ENCODE data around the gene CLUH. TPM values are rescaled to one million over a fixed set of nuclear protein-coding genes. Genes with fewer than 3 reads are reported as not detected.
"Not testable (repeated sequence)": the region's sequence is repeated elsewhere in the genome, so short reads cannot be mapped to it uniquely, and the experiment has no call there.

CLUH gene
- total RNA-seq, 1 donor from 2014 or later = 41.9 TPM

GRCh38 chr17:2700030-2700490 is 11.5 kb downstream of the CLUH start:
- no peak for DNase-seq (ENCODE audit: low read depth)
- H3K36me3 ChIP-seq (ENCODE audit: control insufficient read depth, insufficient read depth, low read length) = peaks cover 52% of the 10 kb centered on the region

GRCh38 chr17:2699216-2699805 is 12.3 kb downstream of the CLUH start:
- H3K4me3 ChIP-seq (ENCODE audit: low read depth, low read length); H3K27me3 ChIP-seq (ENCODE audit: control insufficient read depth, insufficient read depth, low read length); DNase-seq (ENCODE audit: low read depth); FAIRE-seq: not testable (repeated sequence)
- H3K36me3 ChIP-seq (ENCODE audit: control insufficient read depth, insufficient read depth, low read length) = peaks cover 52% of the 10 kb centered on the region

More at GRCh38 chr17:2700030-2700490, 11.5 kb downstream of the CLUH start:
- FAIRE-seq = no peak
- no peaks in the 10 kb centered on the region for H3K27me3 ChIP-seq (ENCODE audit: control insufficient read depth, insufficient read depth, low read length)
- H3K4me3 ChIP-seq (ENCODE audit: low read depth, low read length) = no peak overlapping the region
- no peak for TF ChIP-seq CTCF (IDR thresholded peaks at IDR 0.05; ENCODE audit: insufficient read depth, low read length, severe bottlenecking)

DNA sequence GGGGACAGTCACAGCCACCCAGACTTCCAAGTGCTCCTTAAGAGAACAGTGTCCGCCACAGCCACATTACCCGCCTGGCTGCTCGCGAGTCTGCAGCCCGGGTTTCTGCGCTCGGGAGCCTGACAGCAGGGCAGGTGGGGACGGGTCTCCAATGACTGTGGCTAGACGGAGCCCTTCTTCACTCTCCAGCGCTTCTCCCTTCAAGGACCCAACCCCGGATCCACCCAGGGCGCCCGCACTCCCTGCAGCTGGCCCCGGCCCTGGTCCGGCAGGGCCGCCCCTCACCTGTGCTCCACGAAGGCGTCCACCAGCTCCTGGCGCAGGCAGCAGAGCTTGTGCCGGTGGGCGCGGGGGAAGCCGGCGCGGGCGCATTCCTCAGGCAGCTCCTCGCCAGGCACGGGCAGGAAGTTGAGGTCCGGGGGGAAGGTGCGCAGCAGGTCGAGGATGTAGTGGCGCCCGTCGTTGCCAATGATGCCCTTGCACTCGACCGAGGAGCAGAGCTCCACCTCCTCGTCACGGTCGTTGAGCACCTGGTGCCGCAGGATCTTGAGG is 13.9 kb downstream of the CLUH start:
- DNase-seq (ENCODE audit: low read depth) = no peak
- Histone ChIP-seq H3K36me3 (ENCODE audit: control insufficient read depth, insufficient read depth, low read length) (peaks cover 52% of the 10 kb centered on the region), H3K4me3 (ENCODE audit: low read depth, low read length) (no peak overlapping the region), H3K27me3 (ENCODE audit: control insufficient read depth, insufficient read depth, low read length) (no peaks in the 10 kb centered on the region)
- no peak for TF ChIP-seq CTCF (IDR thresholded peaks at IDR 0.05; ENCODE audit: insufficient read depth, low read length, severe bottlenecking)
- FAIRE-seq = no peak

DNA sequence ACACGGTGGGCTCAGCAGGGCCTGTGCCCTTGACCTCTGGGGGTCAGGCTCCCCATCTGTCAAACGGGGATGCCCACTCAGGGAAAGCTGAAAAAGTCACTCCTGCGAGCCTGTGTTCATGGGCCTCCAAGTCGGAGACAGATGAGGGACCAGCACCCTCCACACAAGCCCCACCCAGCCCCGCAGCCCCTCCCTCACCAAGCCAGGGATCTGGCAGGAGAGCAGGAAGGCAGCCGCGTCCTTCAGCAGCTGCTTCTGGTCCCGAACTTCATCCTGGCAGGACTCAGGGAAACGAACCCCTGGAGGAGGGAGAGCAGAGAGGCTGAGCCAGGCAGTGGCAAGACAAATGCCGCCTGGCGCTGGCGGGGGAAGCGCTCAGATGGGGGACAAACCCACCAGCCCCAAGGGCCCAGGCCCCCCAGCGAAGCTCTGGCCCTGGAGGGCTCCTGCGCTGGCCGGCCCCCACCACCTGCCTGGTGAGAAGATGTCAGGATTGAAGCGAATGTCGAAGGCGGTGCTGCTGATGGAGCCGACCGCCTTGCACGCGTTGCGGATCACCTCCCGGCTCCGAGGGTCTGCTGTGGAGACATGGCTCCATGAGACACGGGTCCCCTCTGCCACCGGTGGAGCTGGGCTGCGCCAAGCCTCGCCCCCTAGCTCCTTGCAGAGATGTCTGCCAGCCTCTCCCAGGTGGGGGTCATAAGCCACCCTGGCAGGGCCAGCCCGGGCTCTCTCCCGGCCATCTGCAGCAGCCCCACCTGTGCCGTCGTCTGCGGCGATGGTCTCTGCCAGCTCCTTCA is 15.4 kb downstream of the CLUH start:
- no peak for TF ChIP-seq CTCF (IDR thresholded peaks at IDR 0.05; ENCODE audit: insufficient read depth, low read length, severe bottlenecking)
- peaks cover 53% of the 10 kb centered on the region for H3K36me3 ChIP-seq (ENCODE audit: control insufficient read depth, insufficient read depth, low read length)
- DNase-seq (ENCODE audit: low read depth) = no peak
- no peak for FAIRE-seq
- H3K27me3 ChIP-seq (ENCODE audit: control insufficient read depth, insufficient read depth, low read length) = no peaks in the 10 kb centered on the region
- H3K4me3 ChIP-seq (ENCODE audit: low read depth, low read length) = no peak overlapping the region

DNA sequence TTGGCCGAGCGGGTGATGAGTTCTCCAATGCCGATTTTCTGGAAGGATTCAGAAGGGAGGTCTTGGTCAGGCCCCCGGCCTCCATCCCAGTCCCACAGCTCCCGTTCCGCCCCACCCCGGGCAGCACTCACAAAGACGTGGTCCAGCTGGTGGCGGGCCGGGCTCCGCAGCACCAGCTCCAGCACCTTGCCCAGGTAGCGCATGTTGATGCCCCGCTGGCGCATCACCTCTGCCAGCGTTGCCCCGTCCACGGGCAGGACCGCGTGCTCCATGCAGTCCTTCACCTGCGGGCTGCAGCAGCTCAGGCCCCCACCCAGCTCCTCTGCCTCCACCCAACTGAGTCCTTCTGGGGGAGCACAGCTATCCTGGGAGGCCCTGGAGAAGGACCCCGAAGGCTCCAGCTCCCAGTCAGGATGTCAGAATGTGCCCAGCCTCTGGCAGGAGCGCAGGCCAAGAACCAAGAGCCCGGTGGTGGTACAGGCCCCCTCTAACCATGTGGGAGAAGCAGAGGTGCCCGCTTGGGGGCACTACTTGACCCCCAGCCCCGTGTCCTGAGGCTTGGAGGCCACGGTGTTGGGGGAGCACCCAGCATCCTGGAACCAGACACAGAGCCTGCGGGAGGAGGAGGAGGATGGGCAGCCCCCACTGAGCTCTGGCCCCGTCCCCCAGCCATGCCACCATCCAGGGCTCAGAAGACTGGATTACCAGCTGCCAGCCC is 16.2 kb downstream of the CLUH start:
- no peaks in the 10 kb centered on the region for H3K27me3 ChIP-seq (ENCODE audit: control insufficient read depth, insufficient read depth, low read length)
- H3K4me3 ChIP-seq (ENCODE audit: low read depth, low read length) = no peak overlapping the region
- DNase-seq (ENCODE audit: low read depth) = no peak
- TF ChIP-seq CTCF (IDR thresholded peaks at IDR 0.05; ENCODE audit: insufficient read depth, low read length, severe bottlenecking) = no peak
- H3K36me3 ChIP-seq (ENCODE audit: control insufficient read depth, insufficient read depth, low read length) = peaks cover 48% of the 10 kb centered on the region
- no peak for FAIRE-seq

Measured in bronchial epithelial cell (primary cell).